GM19043 (cell line): Measurements from ENCODE around the gene OR6B2.
"Not testable (repeated sequence)": the region's sequence is repeated elsewhere in the genome, so short reads cannot be mapped to it uniquely, and the experiment has no call there.

Experiments used
- ATAC-seq: cut with Tn5 transposase; IDR thresholded peaks from one replicate; pipeline ENCODE4 v1.9.1; 2021; ENCODE audit warnings: low read depth; ENCODE audit not compliant: unreplicated experiment

The OR6B2 gene

DNA sequence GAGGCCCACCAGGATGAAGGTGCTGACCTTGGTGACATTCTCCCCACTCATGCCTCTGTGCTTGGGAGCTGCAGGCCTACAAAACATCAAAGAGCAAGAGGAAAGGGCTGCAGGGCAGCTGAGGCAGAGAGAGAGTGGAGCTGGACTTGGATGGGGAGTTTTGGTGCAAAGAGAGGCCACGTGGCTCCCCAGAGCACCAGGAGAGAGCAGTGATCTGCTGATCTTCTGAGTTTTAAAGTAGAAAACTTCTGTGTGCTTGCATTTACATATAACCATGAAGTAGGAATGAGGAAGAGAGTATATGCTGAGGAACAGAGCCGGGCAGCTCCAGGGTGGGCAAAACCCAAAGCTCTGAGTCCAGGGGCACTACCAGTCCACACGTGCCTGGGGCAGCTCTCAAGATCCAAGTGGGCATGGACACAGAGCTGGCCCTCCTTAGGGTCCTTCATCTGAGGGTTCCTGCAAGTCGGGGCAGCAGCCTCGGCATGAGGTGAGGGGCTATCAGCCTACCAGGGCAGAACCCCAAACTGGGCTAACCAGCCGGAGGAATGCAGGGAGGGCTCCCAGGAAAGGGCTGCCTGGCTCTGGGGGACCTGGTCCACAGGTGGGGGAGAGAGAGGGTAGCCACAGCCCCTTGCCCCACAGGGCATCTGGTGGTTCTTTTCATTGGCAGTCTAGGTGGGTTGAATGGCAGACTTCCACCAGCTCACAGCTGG lies at the start of gene OR6B2:
Gene OR6B2 (minus strand): TSS at position 51 of the 716 bp plus-strand sequence. CDS start 0 bp downstream, at position 51.
- no peak for ATAC-seq

DNA sequence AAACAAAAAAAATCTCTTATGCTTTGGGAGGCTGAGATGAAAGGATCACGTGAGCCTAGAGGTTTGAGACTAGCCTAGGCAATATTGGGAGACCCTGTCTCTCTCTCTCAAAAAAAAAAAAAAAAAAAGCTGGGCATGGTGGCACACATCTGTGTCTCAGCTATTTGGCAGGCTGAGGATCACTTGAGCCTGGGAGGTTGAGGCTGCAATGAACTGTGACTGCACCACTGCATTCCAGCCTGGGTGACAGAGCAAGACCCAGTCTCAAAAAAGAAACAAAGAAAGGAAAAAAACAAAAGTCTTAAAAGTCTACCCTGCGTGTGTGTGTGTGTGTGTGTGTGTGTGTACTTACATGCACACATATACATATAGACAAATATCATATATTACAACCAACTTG lies 48.4 kb upstream of the OR6B2 start:
- ATAC-seq, result no peak

DNA sequence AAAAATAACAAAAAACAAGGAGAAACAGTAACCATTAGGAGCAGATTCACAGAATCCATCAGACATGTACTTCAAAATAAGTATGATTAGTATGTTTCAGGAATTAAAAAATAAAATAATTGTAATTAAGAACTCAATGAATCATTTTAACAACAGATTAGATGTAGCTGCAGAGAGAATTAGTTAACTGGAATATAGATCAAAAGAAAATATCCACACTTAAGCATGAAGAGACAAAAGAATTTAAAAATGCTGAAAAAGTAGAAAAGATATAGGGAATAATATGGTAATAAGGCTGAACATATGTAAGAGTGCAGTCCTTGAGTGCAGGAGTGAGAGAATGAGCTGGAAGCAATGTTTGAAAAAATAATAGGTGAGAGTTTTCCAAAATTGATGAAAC lies 47.2 kb upstream of the OR6B2 start:
- ATAC-seq, result no peak

DNA sequence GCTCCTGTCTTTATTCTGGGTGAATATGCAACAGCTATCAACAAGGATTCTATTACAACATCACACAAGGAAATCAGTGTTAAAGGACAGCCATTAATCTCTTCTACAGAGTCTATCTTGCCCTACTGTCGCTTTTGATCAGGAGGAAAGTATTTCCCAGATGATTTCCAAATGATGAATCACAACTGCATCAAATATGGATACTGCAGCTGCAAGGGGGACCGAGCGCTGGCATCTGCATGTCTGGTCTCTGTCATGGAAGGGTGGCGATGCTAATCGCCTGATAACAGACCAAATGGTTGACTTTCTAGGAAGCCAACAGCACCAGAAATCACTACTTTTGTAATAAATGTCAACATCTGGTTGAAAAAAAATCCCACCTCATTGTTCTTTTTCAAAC lies 44.3 kb upstream of the OR6B2 start:
- ATAC-seq, result no peak

DNA sequence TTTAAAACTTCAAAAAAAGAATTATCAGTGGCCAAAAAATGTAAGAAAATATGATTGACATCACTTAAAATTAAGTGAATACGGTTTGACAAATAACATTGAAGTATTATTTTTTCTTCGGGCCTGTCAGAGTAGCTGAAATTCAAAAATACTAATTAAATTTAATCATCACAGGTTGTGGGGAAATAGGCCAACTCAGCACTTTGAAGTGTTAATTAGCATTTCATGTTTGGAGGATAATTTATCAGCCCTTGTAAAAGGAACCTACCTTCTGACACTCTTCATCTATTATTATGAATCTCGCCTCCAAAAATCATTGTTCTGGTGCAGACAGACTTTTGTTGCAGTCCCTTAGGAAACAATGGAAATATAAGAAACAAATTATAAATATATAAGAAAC lies 40.7 kb upstream of the OR6B2 start:
- no peak for ATAC-seq

DNA sequence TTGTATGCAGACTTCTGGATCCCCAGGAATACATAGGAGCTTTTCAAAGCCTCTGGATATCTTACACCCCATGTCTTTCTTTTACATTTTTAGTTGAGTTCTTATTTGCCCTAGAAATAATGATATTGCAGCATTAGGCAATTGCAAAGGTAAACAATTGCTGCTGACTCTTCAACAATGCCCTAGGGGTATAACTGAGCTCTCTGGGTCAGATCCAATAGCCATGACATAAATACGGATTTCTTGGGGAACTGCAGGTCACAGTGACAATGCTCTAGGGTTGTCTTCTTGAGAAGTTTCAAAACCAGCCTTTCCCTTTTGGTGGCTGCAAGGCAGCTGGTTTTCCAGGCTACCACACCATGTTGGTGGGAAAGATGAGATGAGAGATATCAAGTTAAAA lies 39.6 kb upstream of the OR6B2 start:
- ATAC-seq, result no peak

DNA sequence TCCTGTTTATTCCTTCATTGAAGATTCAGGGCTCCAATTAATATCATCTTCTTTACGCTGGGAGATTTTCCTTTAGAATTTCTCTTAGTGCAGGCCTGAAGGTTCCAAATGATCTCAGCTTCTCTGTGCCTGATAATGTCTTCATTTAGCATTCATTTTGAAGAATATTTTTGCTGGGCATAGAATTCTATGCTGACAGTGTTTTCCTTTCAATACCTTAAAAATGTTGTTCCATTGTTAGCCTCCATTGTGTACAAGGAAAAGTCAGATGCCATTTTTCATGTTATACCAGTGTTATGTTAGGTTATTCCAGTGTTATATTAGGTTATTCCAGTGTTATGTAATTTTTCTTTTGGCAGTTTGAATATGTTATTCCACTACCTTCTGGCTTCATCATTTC lies 38.0 kb upstream of the OR6B2 start:
- no peak for ATAC-seq

DNA sequence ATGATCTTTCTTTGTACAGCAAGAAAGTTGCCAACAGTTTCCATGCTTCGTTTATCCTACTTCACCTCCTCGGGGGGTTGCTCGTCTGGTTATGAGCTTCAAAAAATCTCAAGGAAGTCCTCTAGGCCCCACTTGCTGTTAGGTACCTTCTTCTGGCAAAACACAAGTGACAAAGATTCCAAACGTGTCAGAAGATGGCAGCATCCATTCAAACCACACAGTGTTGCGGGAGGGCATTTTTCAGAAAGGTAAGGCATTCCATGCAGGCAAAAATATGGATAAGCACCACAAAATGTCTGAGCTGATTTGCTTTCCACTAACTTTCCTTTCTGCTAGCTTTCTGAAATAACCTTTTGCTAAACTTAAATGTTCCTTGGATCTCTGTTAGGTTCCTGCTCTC lies 36.3 kb upstream of the OR6B2 start:
- ATAC-seq, result no peak

DNA sequence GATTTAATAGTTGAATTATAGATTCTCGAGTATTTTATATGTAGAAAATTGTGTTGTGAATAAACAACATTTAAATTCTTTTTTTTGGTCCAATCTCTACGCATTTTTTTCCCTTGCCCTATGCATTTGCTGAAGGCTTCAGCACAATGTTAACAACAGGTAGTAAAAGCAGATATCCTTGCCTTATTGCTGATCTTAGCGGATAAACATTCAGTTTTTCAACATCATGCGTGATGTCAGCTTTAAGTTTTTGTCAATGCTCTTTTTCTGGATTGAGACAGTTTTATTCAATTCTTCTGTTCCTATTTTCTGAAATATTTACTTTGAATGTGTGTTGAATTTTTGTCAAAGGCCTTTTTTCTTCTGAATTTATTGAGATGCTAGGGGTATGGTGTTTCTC lies 34.7 kb upstream of the OR6B2 start:
- no peak for ATAC-seq

DNA sequence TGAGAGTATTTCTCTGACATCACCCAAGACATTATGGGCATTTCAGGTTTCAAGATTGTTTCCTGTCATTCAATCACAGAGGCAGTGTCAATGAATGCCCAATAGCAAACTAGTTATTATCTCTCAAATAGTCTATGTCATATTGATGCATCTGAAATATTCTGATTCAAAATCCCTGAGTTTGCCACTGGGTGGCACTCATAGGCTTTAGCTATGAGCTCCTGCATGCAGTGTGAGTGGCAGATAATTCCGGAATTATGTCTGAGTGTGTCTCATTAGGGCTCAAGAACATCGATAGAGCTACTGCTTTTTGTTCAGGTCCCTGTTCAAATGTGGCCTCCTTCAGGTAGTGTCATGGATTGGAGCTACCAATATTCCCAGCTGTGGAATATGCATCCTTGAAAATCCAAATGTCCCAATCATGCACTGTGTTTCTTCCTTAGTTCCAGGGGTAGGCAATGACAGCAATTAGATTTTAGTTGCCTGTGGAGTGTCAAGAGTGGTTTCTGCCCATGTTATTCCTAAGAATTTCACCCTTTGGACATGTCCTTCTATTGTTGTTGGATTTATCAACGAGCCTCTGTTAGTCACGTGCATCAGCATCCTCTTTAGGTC lies 30.9 kb upstream of the OR6B2 start:
- no peak for ATAC-seq

DNA sequence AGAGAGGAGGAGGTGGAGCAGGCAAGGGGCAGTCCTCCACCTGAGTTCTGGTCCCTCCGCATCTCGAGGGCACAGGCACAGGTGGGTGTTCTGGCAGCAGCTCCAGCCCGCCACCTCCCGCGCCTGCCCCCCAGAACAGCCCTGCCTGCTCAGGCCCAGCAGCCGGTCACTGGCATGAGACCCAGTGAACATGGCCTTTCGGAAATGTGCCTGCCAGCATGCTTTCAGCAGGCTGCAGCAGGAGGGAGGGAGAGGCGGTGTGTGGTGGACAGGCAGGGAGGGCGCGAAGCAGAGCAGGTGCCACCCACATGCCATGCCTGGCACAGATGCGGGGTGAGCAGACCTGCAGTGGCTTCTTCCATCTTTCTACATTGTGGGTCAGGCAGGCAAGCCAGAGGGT lies 26.4 kb upstream of the OR6B2 start:
- no peak for ATAC-seq

DNA sequence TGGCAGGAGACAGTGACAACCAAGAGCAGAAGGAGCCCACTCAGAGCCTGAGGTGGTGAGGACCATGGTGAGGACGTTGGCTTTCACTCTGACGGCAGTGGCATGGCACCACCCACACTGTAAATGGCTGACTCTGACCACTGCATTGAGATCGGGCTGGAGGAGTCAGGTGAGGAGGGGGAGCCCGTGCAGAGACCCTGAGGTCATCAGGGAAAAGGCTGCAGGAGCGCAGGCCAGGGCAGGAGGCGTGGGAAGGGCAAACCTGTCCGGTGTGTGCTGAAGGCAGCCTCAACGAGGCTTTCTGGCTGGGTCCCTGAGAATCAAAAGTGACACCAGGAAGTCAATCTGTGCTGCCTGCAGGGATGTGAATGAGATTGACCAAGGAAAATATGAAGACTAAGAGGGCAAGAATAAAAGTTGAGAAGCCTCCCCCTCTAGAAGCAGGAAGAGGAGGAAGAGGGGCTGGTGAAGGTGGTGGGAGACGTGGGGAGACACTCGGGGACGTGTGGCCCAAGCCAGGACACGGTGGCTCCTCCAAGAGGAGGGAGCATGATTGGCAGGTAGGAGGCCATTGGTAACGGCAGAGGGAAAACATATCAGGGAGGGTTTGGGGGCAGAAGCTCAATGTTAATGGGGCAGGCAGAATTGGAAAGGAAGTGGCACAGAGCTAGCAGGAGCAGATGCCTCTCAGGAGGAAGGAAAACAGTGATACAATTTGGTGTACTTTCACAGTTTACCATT lies 25.1 kb upstream of the OR6B2 start:
- ATAC-seq, result no peak

DNA sequence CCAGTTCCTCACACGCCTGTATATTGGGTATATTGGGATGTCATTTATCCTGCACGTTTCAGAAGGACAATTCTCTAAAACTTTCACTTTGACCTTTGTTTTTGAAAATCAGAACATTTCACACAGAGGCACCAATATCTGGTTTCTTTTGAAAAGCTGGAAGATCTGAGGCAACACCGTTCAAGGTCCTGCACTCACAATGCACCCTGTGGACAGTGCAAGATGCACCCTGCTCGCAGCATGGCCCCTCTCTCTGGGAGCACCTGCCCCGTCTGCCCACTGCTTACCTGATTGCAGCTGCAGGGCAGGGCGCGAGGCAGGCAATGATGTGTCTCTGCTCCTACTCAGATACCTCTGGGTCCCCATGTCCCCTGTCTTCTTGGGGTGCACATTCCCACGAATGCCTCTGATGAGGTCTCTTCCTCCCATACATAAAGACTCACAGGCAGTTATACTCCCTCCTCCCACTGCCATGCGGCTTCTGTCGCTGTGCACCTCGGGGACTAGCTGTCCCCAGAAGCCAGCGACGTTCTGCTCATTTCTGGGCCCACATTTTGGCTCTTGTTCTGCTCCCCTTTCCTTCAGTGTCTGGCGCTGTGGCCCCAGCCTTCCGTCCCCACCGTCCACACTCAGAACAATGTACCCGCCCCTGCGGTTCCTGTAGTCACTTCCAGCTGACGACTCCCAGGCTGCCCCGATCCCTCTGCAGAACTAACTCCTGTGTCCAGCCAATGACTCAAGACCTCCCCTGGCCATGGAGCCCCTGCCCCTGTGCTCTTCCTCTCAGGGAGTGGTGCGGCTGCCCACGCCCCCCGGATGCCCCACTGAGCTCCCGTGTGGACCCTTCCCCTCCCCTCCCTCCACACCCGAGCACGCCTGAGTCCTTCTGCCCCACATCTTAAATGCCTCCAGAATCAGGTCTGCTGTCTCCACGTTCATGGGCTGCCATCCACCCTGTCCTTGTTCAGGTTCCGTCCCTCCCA lies 23.2 kb upstream of the OR6B2 start, which contains the start of gene OR6B3:
Gene OR6B3 (minus strand): TSS at position 349 of the 983 bp plus-strand sequence.
- ATAC-seq, result no peak

DNA sequence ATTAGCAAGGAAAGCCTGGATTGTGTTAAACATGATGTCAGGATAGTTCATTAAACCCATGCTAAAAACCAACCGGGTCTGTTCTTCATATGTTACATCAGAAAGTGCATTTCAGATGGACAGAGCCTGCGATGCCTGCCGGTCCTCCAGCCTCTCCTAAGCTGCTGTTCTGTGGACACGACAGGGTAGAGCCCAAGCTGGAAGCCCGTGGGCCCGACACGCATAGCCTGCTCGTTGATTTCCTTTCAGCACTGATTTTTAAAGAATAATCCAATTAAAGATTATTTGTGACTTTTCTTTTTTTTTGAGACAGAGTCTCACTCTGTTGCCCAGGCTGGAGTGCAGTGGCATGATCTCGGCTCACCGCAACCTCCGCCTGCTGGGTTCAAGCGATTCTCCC lies 22.3 kb upstream of the OR6B2 start:
- no peak for ATAC-seq

DNA sequence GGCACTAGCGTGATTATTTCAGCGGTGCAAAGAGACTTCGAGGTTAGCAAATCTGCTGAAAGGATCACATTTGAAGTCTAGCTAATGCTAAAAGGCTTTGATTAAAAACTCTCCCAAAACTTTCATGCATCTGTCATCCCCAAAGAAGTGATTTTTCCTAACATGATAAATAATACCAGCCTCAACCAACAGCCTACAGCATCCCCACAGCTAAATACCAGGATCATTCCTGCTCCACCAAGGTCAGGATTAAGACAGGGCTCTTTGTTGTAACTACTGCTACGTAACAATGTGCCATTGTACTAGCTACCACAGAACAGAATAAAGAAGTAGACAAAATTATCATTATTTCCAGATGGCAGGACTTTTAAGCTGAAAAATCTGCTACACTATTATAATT lies 21.5 kb upstream of the OR6B2 start:
- ATAC-seq, result no peak

DNA sequence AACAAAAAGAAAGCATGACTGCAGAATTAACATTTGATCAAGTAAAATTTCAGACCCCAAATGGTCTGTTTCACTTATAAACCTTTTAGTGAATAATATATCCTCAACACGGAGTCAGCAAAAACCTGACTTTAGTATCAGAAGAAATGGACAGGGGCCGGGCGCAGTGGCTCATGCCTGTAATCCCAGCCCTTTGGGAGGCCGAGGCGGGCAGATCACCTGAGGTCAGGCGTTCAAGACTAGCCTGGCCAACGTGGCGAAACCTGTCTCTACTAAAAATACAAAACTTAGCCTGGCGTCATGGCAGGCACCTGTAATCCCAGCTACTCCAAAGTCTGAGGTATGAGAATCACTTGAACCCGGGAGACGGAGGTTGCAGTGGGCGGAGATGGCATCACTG lies 20.0 kb upstream of the OR6B2 start:
- ATAC-seq, result no peak

DNA sequence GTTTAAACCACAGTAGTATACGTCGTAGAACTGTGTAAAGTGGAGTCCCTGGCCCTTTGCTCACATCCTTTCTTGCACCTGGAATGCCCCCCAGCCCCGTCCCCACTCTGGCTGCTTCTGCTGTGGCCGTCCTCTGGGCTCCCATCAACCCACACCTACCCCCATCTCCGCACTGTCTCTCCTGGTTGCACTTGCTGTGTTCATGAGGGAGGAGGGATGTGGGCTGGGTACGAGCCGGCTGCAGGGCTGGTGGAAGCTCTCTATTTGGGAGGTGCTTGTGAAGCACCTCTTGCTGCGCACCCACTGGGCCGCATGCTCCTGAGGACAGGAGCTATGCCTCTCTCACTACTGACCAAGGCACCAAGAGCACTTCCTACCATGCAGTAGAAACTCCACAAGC lies 18.0 kb upstream of the OR6B2 start:
- no peak for ATAC-seq

DNA sequence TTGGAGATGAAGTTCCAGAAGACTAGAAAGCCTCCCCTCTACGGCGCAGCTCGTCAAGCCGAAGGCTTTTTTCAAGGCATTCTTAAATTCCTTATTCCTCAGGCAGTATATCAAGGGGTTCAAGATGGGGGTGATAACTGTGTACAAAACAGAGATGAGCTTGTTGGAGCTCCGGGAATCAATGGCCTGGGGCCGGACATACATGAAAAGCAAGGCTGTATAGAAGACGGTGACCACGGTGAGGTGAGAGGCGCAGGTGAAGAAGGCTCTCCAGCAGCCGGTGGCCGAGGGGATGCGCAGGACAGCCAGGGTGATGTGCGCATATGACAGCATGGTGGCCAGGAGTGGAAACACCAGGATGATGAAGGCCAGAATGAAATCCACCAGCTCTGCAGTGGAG lies 14.9 kb upstream of the OR6B2 start:
- ATAC-seq, result no peak

DNA sequence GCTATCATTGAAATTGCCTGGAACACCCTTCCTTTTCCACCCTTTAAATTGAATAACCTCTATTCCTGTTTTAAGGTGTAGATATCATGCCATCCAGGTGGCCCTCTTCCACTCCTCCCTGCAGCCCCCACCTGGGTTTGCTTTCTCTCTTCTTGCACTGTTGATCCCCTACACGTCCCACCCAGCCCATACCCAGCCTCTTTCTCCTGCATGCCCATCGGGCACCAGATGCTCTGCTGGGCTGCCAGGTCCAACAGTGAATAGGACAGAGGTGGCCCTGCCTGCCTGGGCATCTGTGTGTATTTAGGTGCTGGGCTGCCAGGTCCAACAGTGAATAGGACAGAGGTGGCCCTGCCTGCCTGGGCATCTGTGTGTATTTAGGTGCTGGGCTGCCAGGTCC lies 13.9 kb upstream of the OR6B2 start:
- ATAC-seq, result not testable (repeated sequence)

DNA sequence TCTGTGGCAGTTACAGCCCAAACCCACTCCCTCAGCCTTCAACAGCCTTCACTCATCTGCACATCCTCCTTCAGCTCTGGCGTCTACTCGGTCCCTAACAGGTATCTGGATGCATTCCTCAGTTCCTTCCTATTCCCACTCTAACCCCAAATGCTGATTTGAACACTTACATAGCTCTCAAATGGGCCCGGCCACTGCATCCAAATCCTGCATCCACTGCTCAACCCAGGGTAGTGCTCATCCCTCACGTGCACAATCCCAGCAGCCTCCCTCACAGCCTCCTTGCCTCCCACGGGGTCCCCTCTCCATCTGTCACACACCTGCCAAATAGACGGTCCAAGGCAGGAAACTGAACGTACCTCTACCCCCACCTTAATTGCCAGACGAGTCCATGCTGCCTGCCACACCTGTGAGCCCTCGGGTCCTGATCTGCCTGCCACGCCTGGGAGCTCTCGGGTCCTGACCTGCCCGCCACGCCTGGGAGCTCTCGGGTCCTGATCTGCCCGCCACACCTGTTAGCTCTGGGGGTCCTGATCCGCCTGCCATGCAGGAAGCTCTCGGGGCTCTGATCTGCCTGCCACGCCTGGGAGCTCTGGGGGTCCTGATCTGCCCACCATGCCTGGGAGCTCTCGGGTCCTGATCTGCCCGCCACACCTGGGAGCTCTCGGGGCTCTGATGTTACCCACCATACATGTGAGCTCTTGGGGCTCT lies 13.2 kb upstream of the OR6B2 start:
- no peak for ATAC-seq
